GM19193 (cell line): Measurements from ENCODE around the gene TYW1.
A peak's percentile ranks its signal among the peaks of the same experiment; 100 is the strongest.

Experiments used
- POLR2A ChIP-seq: IDR thresholded peaks from 4 replicates; pipeline ENCODE4 v1.6.1; 2011; ENCODE audit not compliant: insufficient read depth, insufficient read length; ENCODE audit errors: extremely low read depth

The TYW1 gene

DNA sequence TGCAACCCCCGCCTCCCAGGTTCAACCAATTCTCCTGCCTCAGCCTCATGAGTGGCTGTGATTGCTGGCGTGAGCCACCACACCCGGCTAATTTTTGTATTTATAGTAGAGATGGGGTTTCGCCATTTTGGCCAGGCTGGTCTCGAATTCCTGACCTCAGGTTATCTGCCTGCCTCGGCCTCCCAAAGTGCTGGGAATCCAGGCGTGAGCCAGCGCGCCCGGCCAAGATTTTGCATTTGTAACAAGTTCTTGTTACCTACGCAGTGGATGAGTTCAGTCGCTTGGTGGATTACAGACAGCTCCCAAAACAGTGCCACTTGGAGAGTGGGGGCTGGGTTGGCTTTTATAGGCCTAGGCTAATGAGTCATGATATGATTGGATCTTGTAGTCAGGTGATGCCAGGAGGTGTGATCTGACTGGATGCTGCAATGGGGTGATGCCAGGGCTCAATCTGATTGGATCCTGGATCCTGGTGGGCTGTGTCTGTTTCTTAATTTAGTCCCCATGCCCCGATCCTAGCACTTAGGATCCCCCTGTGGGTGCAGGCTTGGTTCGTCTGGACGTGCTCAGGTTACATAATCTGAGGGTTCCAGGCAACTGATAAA is 21.5 kb upstream of the TYW1 start:
- no peak for TF ChIP-seq POLR2A

- TF ChIP-seq POLR2A = peak; percentile 78
Measured at GRCh38 chr7:66995050-66995776, 1.4 kb upstream of the TYW1 start, which contains the start of gene SBDS. Gene SBDS (minus strand): TSS chr7:66995586. CDS start chr7:66995417, 169 bp downstream.

DNA sequence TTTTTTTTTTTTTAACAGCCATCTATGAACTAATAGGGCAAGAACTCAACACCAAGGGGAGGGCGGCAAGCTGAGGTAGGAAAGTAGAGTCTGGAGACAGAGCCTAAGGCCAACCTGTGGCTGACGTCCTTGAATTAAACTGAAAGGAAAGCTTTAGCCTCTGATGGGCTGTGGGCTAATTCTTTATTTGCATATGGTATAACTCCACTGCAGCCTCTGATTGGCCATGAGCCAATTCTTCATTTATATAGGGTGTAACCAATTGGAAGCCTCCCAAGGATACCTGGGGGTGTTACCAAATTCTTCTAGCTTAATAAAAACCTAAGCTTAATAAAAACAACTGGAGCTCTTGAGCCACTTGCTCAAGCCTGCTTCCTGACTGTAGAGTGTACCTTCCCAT is 10.3 kb downstream of the TYW1 start:
- no peak for TF ChIP-seq POLR2A

DNA sequence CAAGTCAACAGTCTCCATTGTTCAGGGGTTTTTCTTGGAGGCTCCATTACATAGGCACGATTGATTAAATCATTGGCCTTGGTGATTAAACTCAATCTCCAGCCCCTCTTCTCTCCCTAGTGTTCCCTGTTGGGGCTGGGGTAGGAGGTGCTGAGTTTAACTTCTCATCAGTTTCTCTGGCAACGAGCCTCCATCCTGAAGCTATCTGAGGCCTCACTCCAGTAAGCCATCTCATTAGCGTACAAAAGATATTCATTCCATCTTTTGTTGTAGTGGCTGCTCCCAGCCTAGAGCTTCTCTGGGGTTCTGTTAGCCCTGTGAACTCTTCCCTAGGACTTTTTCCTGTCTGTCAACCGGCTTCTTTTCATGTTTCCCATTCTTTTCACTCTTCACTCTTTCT is 11.6 kb downstream of the TYW1 start:
- no peak for TF ChIP-seq POLR2A

- no peak for TF ChIP-seq POLR2A
Measured at GRCh38 chr7:67018940-67019339, 22.3 kb downstream of the TYW1 start.

- TF ChIP-seq POLR2A = no peak
Measured at GRCh38 chr7:67019562-67020390, 23.1 kb downstream of the TYW1 start.

DNA sequence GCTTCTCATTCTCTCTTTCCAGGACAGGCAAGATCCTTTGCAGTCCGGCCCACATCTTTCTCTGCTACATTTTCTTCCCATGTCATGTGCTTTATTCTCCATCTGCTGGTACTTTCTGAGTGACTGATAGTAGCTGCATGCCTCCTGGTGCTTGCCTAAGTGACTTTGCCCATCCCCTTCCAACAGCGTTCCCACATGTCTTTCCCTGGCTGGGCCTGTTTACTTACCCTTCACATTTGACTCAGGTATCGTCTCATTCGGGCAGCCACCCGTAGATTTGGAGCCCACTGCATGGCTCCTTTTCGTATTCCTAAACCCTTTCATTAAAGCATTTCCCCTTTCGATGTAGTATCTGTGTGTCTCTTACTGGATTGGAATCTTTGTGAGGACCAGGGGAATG is 24.6 kb downstream of the TYW1 start:
- TF ChIP-seq POLR2A = no peak

- TF ChIP-seq POLR2A = no peak
Measured at GRCh38 chr7:67022511-67022910, 25.9 kb downstream of the TYW1 start.

- no peak for TF ChIP-seq POLR2A
Measured at GRCh38 chr7:67033251-67033650, 36.6 kb downstream of the TYW1 start.

DNA sequence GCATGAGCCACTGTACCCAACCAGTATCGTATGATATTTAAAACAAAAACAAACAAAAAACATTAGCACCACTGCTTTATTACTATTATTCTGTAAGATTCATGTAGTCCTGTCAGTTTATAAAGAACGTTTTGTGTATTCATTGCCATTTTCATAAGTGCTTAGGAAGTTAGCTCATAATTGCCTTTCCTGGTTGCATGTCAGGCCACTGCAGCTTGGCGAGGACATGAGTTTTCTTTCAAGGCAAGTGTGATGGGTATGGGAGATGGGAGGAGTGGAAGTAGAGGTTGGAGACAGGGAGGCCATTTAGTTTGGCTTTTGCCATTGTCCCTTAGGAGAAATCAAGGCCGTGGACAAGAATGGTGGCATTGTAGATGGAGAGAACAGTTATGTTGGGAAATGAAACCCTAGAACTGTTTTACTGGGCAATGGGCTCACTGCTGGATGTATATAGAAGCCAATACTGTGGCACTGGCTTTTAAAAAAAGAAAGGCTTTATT is 48.9 kb downstream of the TYW1 start:
- TF ChIP-seq POLR2A = no peak

GRCh38 chr7:67056683-67057082 is 60.0 kb downstream of the TYW1 start:
- no peak for TF ChIP-seq POLR2A

GRCh38 chr7:67100956-67101361 is 104.3 kb downstream of the TYW1 start:
- no peak for TF ChIP-seq POLR2A

- TF ChIP-seq POLR2A = no peak
Measured at GRCh38 chr7:67105377-67105776, 108.7 kb downstream of the TYW1 start.

- no peak for TF ChIP-seq POLR2A
Measured at GRCh38 chr7:67206452-67206851, 209.8 kb downstream of the TYW1 start.

- TF ChIP-seq POLR2A = no peak
Measured at GRCh38 chr7:67209256-67209655, 212.6 kb downstream of the TYW1 start.
